Pancreas (tissue), 10 donors: ENCODE results near the gene BEST4. TPM values are rescaled to one million over a fixed set of nuclear protein-coding genes. Genes with fewer than 3 reads are reported as not detected.
A peak's percentile ranks its signal among the peaks of the same experiment; 100 is the strongest.

ENCODE experiments used
- ATAC-seq, 4 donors: fragments of 200-7000 bp; cut with Tn5 transposase; one replicate each; pipeline versions ENCODE4 v1.8.0 to v1.9.1; 2020; ENCODE audit warnings: mild to moderate bottlenecking in 4 of 4, moderate library complexity in 4 of 4
- DNase-seq, 6 donors: peaks; one replicate each; pipeline ENCODE4 v3.0.0-alpha.2; 2020
- FAIRE-seq: peaks from 2 replicates; lab custom pipeline; 2012; peaks lifted over from hg19 to GRCh38; lab: Jason Lieb, UNC
- H3K27ac ChIP-seq, 4 donors: fragments of 200-600 bp; sonication (generic); 1 replicate in 3 of 4; 2 replicates in 1 of 4; pipeline versions ENCODE4 v1.5.0 to v1.8.0; 2020
- H3K27me3 ChIP-seq, 4 donors: fragments of 200-600 bp; one replicate each; pipeline ENCODE4 v1.8.0; 2021
- H3K36me3 ChIP-seq, 3 donors: fragments of 200-600 bp; sonication (generic) in 1 of 3; one replicate each; pipeline versions ENCODE4 v1.5.0 to v1.8.0; 2020 to 2021
- H3K4me1 ChIP-seq, 3 donors: fragments of 200-600 bp; one replicate each; pipeline ENCODE4 v1.8.0; 2021
- H3K4me3 ChIP-seq, 4 donors: fragments of 200-600 bp; sonication (generic) in 2 of 4; one replicate each; pipeline versions ENCODE4 v1.5.0 to v1.8.0; 2020 to 2021
- H3K9me3 ChIP-seq, 4 donors: fragments of 200-600 bp; one replicate each; pipeline ENCODE4 v1.8.0; 2021
- WGBS, 2 donors: extraction: QIAGEN DNeasy Blood & Tissue Kit; methylation state at CpG; one replicate each; pipeline ENCODE4 v1.1.7; 2013; 5-methylcytosine and 5-hydroxymethylcytosine counted together
- intact Hi-C, 3 donors: fragments of 100-400 bp; cut with DNase I; formaldehyde crosslinking; loops; one replicate each; pipeline versions ENCODE4 v1.11.1 to v1.14.2; 2022
- polyA plus RNA-seq, 2 donors: library from polyadenylated mRNA; stranded (reverse); fragments of 200-250 nt; gene quantifications; one replicate each; pipeline ENCODE4 v1.2.3, GENCODE V29; 2013
- total RNA-seq, 6 donors: library from RNA; stranded (reverse); fragmentation: NEBNext Ultra II Directional in 4 of 6; extraction: Animal tissue kit (Norgen Biotek cat#: 25700) in 4 of 6; gene quantifications; one replicate each; pipeline versions ENCODE4 v1.2.1 to v1.2.4, GENCODE V29; 2021 to 2023
- TF ChIP-seq, protein P1 (sequence below), 4 donors: fragments of 200-600 bp; sonication (generic) in 3 of 4; IDR thresholded peaks; one replicate each; pipeline versions ENCODE4 v1.5.0 to v1.8.0; 2021; ENCODE audit warnings: antibody characterized with exemption in 4 of 4
- donor health status: healthy with polysubstance abuse.
- donor health status: DM: no; HTN: no; CAD: no; lungs with moderate emphysema.
- donor health status: DM: no; HTN: no; CAD: no.
- donor health status: control.
- donor health status: control.
- donor health status: Bipolar disorder and iron deficiency.
- donor health status: DM: yes; HTN: yes; CAD: no.
- donor health status: DM: no; HTN: no; CAD: no.
- donor health status: DM: no; HTN: no; CAD: no.
- donor health status: DM: yes; HTN: yes; CAD: no.

BEST4 gene
- total and polyA plus RNA-seq, 8 donors = 0.12 to 0.68 (median 0.36) TPM

DNA sequence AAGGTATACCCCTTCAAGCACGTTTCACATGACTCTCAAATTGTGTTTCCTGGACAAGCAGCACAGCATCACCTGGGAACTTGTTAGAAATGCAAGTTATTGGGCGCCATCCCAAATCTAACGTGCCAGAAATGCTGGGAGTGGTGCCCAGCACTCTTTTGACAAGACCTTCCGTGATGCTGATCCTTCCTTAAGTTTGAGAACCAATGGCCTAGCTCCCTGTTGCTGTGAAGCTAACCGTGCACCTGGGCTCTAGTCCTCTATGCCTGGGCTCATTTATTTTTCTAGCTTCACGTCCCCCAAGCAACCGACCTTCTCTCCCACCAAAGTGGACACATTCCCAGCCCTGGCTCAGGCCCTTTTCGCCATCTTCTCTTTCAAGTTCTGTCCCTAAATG lies 4.3 kb downstream of the BEST4 start:
- FAIRE-seq (no peak), DNase-seq (peak in 1 of 6 donors; percentile 62), ATAC-seq (peak in 1 of 4 donors; percentile 6)
- H3K4me3 ChIP-seq = peak overlapping the region in 2 of 4 donors; percentile 37 to 47
- TF ChIP-seq, protein P1, sequence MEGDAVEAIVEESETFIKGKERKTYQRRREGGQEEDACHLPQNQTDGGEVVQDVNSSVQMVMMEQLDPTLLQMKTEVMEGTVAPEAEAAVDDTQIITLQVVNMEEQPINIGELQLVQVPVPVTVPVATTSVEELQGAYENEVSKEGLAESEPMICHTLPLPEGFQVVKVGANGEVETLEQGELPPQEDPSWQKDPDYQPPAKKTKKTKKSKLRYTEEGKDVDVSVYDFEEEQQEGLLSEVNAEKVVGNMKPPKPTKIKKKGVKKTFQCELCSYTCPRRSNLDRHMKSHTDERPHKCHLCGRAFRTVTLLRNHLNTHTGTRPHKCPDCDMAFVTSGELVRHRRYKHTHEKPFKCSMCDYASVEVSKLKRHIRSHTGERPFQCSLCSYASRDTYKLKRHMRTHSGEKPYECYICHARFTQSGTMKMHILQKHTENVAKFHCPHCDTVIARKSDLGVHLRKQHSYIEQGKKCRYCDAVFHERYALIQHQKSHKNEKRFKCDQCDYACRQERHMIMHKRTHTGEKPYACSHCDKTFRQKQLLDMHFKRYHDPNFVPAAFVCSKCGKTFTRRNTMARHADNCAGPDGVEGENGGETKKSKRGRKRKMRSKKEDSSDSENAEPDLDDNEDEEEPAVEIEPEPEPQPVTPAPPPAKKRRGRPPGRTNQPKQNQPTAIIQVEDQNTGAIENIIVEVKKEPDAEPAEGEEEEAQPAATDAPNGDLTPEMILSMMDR (IDR thresholded peaks at IDR 0.05) = no peak
- H3K27me3 ChIP-seq = no peaks in the 10 kb centered on the region
- no peak overlapping the region for H3K27ac ChIP-seq
- intact Hi-C loops = no loop called here
- H3K9me3 ChIP-seq = no peaks in the 10 kb centered on the region
- peaks cover 0 to 5% (median under 1%) of the 10 kb centered on the region in 3 donors for H3K36me3 ChIP-seq
- peaks cover 0 to 10% (median 0%) of the 10 kb centered on the region in 3 donors for H3K4me1 ChIP-seq
- 40 to 41% methylated on average over 8 of the region's 8 CpGs for WGBS, 2 donors

DNA sequence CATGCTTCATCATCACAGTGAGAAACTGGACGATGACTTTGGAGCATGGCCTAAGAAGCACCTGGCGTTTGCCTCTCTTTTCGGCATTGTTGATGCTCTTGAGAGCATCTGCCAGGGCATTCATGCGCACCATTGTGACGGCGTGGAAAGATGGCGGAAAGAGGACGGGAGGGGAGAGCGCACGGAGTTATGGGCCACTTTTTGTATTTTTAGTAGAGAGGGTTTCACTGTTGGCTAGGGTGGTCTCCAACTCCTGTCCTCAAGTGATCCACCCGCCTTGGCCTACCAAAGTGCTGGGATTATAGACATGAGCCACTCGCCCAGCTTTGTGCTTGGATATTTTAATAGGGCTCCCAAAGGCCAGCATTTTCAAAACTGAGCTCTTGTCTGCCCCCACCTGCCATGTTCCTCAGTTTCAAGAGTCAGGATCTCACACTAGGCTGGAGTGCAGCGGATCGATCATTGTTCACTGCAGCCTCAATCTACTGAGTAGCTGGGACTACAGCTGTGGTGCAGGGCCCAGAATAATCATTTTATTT lies 7.3 kb downstream of the BEST4 start:
- WGBS, 2 donors = 90 to 91% methylated on average over 14 of the region's 14 CpGs
- Histone ChIP-seq H3K27ac (no peak overlapping the region), H3K27me3 (no peaks in the 10 kb centered on the region), H3K9me3 (no peaks in the 10 kb centered on the region), H3K4me3 (no peak overlapping the region), H3K36me3 (peaks cover 0 to 18% (median 9%) of the 10 kb centered on the region in 3 donors), H3K4me1 (peaks cover 0 to 21% (median 4%) of the 10 kb centered on the region in 3 donors)
- ATAC-seq = no peak
- DNase-seq = peak in 2 of 6 donors; percentile 5 to 15
- intact Hi-C loops = no loop called here
- TF ChIP-seq, protein P1 (IDR thresholded peaks at IDR 0.05) = no peak
- FAIRE-seq = no peak

DNA sequence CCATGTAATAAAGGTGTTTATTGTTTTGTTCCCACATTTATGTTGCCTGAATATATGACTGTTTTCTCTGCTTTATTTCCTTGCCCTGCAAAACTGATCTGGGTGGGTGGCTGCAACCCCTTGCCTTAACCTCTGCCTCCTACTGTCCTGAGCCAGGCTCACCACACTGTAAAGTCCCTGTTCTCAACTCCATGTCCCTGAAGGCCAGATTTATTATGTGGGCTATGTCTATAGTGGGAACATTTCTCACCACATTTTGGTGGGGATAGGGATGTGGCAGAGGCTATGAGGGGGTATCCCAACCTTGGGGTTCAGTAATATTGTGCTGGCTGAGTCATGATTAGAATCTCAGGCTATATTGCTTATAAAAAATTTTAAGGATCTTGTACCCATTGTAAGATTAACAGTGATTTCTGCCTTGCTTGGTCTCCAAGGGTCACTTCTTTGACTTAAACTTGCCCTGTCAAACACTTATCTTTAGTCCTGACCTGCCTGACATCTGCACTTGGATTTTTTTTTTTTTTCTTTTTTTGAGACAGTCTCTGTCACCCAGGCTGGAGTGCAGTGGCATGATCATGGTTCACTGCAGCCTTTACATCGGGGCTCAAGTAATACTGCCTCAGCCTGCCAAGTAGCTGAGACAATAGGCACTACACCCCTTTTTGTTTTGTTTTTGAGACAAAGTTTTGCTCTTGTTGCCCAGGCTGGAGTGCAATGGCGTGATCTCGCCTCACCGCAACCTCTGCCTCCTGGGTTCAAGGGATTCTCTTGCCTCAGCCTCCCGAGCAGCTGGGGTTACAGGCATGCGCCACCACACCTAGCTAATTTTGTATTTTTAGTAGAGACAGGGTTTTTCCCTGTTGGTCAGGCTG lies 9.0 kb downstream of the BEST4 start:
- DNase-seq (peak in 1 of 6 donors; percentile 17), ATAC-seq (no peak), FAIRE-seq (no peak)
- intact Hi-C loops = no loop called here
- Histone ChIP-seq H3K27me3 (no peaks in the 10 kb centered on the region), H3K36me3 (peaks cover 0 to 18% (median 9%) of the 10 kb centered on the region in 3 donors), H3K27ac (no peak overlapping the region), H3K4me1 (peaks cover 0 to 24% (median 4%) of the 10 kb centered on the region in 3 donors), H3K4me3 (no peak overlapping the region), H3K9me3 (no peaks in the 10 kb centered on the region)
- 94 to 95% methylated on average over 6 of the region's 6 CpGs for WGBS, 2 donors
- TF ChIP-seq, protein P1 (IDR thresholded peaks at IDR 0.05) = no peak

DNA sequence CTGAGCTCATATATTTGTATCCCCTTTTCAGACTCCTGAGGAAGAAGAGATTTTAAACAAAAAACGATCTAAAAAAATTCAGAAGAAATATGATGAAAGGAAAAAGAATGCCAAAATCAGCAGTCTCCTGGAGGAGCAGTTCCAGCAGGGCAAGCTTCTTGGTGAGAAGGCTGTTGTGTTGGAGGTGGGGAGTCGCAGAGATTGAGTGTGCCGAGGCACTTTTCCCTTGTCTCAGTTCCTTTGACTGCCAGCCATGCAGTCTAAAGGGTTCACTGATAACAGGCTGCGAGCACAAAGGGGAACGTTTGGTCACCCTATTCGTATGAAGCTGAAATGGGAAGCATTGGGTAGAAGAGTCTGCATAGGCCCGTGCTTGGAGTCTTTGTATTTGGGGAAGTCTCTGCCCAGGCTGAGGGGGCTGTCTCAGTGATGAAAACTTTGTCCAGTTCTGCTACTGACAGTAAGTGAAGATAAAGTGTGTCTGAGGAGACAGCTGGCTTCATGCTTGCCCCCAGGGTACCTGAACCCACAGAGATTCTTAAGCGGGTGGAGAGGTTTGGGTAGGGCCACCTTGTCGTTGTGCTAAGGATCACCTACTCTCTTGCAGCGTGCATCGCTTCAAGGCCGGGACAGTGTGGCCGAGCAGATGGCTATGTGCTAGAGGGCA lies 9.9 kb downstream of the BEST4 start:
- intact Hi-C loops = no loop called here
- FAIRE-seq (no peak), ATAC-seq (no peak), DNase-seq (peak in 2 of 6 donors; percentile 13 to 25)
- TF ChIP-seq, protein P1 (IDR thresholded peaks at IDR 0.05) = no peak
- no peaks in the 10 kb centered on the region for H3K9me3 ChIP-seq
- peaks cover 0 to 18% (median 9%) of the 10 kb centered on the region in 3 donors for H3K36me3 ChIP-seq
- H3K27ac ChIP-seq = no peak overlapping the region
- 65 to 68% methylated on average over 13 of the region's 13 CpGs for WGBS, 2 donors
- H3K27me3 ChIP-seq = no peaks in the 10 kb centered on the region
- peak overlapping the region in 1 of 4 donors; percentile 86 for H3K4me3 ChIP-seq
- H3K4me1 ChIP-seq = peaks cover 0 to 21% (median 4%) of the 10 kb centered on the region in 3 donors
